ENCODE measurements around the gene ANKRD23. TPM values are rescaled to one million over a fixed set of nuclear protein-coding genes. Genes with fewer than 3 reads are reported as not detected.

The ANKRD23 gene
- total RNA-seq, 4 donors from 2014 or later = 7.4 to 14.0 (median 8.9) TPM

GRCh38 chr2:96804986-96805385 lies 38.8 kb downstream of the ANKRD23 start:
- no peak for TF ChIP-seq POLR2A (IDR thresholded peaks at IDR 0.05)
- TF ChIP-seq, protein P1, sequence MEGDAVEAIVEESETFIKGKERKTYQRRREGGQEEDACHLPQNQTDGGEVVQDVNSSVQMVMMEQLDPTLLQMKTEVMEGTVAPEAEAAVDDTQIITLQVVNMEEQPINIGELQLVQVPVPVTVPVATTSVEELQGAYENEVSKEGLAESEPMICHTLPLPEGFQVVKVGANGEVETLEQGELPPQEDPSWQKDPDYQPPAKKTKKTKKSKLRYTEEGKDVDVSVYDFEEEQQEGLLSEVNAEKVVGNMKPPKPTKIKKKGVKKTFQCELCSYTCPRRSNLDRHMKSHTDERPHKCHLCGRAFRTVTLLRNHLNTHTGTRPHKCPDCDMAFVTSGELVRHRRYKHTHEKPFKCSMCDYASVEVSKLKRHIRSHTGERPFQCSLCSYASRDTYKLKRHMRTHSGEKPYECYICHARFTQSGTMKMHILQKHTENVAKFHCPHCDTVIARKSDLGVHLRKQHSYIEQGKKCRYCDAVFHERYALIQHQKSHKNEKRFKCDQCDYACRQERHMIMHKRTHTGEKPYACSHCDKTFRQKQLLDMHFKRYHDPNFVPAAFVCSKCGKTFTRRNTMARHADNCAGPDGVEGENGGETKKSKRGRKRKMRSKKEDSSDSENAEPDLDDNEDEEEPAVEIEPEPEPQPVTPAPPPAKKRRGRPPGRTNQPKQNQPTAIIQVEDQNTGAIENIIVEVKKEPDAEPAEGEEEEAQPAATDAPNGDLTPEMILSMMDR (IDR thresholded peaks at IDR 0.05) = no peak
- H3K4me3 ChIP-seq = no peak overlapping the region
- DNase-seq = no peak
- H3K4me1 ChIP-seq = peaks cover 0 to 16% (median 7%) of the 10 kb centered on the region in 4 donors
- no peaks in the 10 kb centered on the region for H3K27me3 ChIP-seq
- peaks cover 0 to 52% (median 0%) of the 10 kb centered on the region in 3 donors for H3K36me3 ChIP-seq
- no peak overlapping the region for H3K27ac ChIP-seq
- H3K9me3 ChIP-seq = no peaks in the 10 kb centered on the region

DNA sequence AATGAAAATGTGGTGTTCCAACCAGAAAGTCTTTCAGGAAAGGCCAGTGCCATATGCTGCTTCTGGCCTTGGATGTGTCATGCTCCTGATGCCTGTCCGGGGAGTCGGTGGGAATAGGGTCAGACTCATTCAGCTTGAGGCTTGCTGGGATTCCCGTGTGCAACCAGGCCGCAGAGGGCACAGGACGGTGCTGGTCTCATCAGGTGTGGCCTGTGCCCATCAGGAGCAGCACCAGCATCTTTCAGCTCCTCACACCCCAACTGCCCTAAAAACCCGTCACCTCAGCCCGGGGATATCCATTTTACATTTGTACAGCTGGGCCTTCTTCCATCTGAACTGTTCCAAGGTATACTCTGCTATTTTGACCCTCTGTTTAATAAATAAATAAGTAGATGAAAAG lies 41.1 kb downstream of the ANKRD23 start:
- peak overlapping the region in 2 of 4 donors; percentile 33 to 46 for H3K27ac ChIP-seq
- no peaks in the 10 kb centered on the region for H3K27me3 ChIP-seq
- no peaks in the 10 kb centered on the region for H3K9me3 ChIP-seq
- peak in 1 of 3 donors; percentile 34 for DNase-seq
- peaks cover 0 to 13% (median 5%) of the 10 kb centered on the region in 4 donors for H3K4me1 ChIP-seq
- peaks cover 0 to 50% (median 0%) of the 10 kb centered on the region in 3 donors for H3K36me3 ChIP-seq
- no peak for TF ChIP-seq POLR2A (IDR thresholded peaks at IDR 0.05)
- TF ChIP-seq, protein P1 (IDR thresholded peaks at IDR 0.05) = no peak
- no peak overlapping the region for H3K4me3 ChIP-seq

- Histone ChIP-seq H3K27me3 (no peaks in the 10 kb centered on the region), H3K4me1 (peaks cover 0 to 13% (median 5%) of the 10 kb centered on the region in 4 donors), H3K9me3 (no peaks in the 10 kb centered on the region), H3K36me3 (peaks cover 0 to 58% (median 0%) of the 10 kb centered on the region in 3 donors), H3K27ac (peak overlapping the region in 3 of 4 donors; percentile 33 to 50 (median 46)), H3K4me3 (no peak overlapping the region)
- peak; percentile 26 to 72 (median 70) for DNase-seq
- TF ChIP-seq, protein P1 (IDR thresholded peaks at IDR 0.05) = no peak
- TF ChIP-seq POLR2A (IDR thresholded peaks at IDR 0.05) = no peak
Observed at GRCh38 chr2:96801786-96802595, 41.8 kb downstream of the ANKRD23 start.

GRCh38 chr2:96801005-96801785 lies 42.6 kb downstream of the ANKRD23 start:
- peak overlapping the region in 2 of 4 donors; percentile 18 to 46 for H3K27ac ChIP-seq
- TF ChIP-seq POLR2A (IDR thresholded peaks at IDR 0.05) = no peak
- TF ChIP-seq, protein P1 (IDR thresholded peaks at IDR 0.05) = peak; percentile 77 to 95 (median 89)
- H3K36me3 ChIP-seq = peaks cover 0 to 60% (median 0%) of the 10 kb centered on the region in 3 donors
- peaks cover 0 to 11% (median 5%) of the 10 kb centered on the region in 4 donors for H3K4me1 ChIP-seq
- DNase-seq = peak; percentile 83 to 92 (median 86)
- no peaks in the 10 kb centered on the region for H3K9me3 ChIP-seq
- H3K4me3 ChIP-seq = no peak overlapping the region
- H3K27me3 ChIP-seq = no peaks in the 10 kb centered on the region
